Breast epithelium (tissue), 4 donors: Measurements from ENCODE around the gene CRIM1. TPM values are rescaled to one million over a fixed set of nuclear protein-coding genes. Genes with fewer than 3 reads are reported as not detected.

Experiments
- DNase-seq, 2 donors: peaks; one replicate each; pipeline ENCODE4 v3.0.0-alpha.2; 2019; ENCODE audit warnings: low spot score in 2 of 2
- H3K27ac ChIP-seq, 2 donors: fragments of 200-600 bp; sonication (generic) in 1 of 2; one replicate each; pipeline ENCODE4 v1.5.1; 2016 to 2019; ENCODE audit warnings: mild to moderate bottlenecking in 1 of 2
- H3K27me3 ChIP-seq, 2 donors: fragments of 200-600 bp; sonication (generic) in 1 of 2; one replicate each; pipeline versions ENCODE4 v1.5.1 to v1.6.0; 2017 to 2019; ENCODE audit warnings: control low read depth in 1 of 2, mild to moderate bottlenecking in 1 of 2
- H3K36me3 ChIP-seq: fragments of 200-600 bp; one replicate; pipeline ENCODE4 v1.5.1; 2019
- H3K4me1 ChIP-seq, 2 donors: fragments of 200-600 bp; sonication (generic); one replicate each; pipeline ENCODE4 v1.5.1; 2016 to 2019; ENCODE audit warnings: control low read depth in 1 of 2
- H3K4me3 ChIP-seq, 3 donors: fragments of 200-600 bp; sonication (generic); 1 replicate in 2 of 3; 2 replicates in 1 of 3; pipeline ENCODE4 v1.5.1; 2016 to 2019; ENCODE audit warnings: mild to moderate bottlenecking in 3 of 3, moderate library complexity in 2 of 3
- H3K9me3 ChIP-seq, 2 donors: fragments of 200-600 bp; sonication (generic) in 1 of 2; one replicate each; pipeline ENCODE4 v1.5.1; 2016 to 2019; ENCODE audit warnings: control low read depth in 1 of 2
- CTCF ChIP-seq, 3 donors: fragments of 450-650 bp; IDR thresholded peaks; one replicate each; pipeline ENCODE4 v1.5.1; 2016 to 2017; ENCODE audit warnings: antibody characterized with exemption in 3 of 3, mild to moderate bottlenecking in 3 of 3, moderate library complexity in 3 of 3
- POLR2A ChIP-seq: fragments of 450-650 bp; IDR thresholded peaks from one replicate; pipeline ENCODE4 v1.6.1; 2016; ENCODE audit warnings: antibody characterized with exemption, mild to moderate bottlenecking, moderate library complexity
- POLR2AphosphoS5 ChIP-seq, 3 donors: sonication (generic); formaldehyde crosslinking; IDR thresholded peaks; one replicate each; pipeline ENCODE4 v1.6.1; 2017; ENCODE audit warnings: antibody characterized with exemption in 3 of 3
- intact Hi-C: fragments of 100-400 bp; cut with DNase I; formaldehyde crosslinking; loops from one replicate; pipeline ENCODE4 v1.15.1; 2023; ENCODE audit warnings: low total_unique reads
- total RNA-seq, 3 donors: library from RNA; depleted of rRNA; stranded (reverse); fragments of >200 nt; gene quantifications; one replicate each; pipeline ENCODE4 v1.1.0, GENCODE V29; 2016

Gene CRIM1
- total RNA-seq, 3 donors from 2014 or later: 166 to 187 (median 178) TPM

- no peak for DNase-seq
- intact Hi-C loops: no loop called here
- Histone ChIP-seq H3K27ac (no peak overlapping the region), H3K4me1 (no peaks in the 10 kb centered on the region), H3K9me3 (no peaks in the 10 kb centered on the region), H3K36me3 (no peaks in the 10 kb centered on the region), H3K4me3 (no peak overlapping the region), H3K27me3 (no peaks in the 10 kb centered on the region)
- TF ChIP-seq POLR2A: no peak
- TF ChIP-seq POLR2AphosphoS5 (IDR thresholded peaks at IDR 0.05): no peak
- TF ChIP-seq CTCF (IDR thresholded peaks at IDR 0.05): no peak
Measured at GRCh38 chr2:36582951-36583350, 227.4 kb downstream of the CRIM1 start.

GRCh38 chr2:36584148-36584794 lies 228.7 kb downstream of the CRIM1 start:
- no peak for DNase-seq
- H3K27ac ChIP-seq: no peak overlapping the region
- H3K9me3 ChIP-seq: no peaks in the 10 kb centered on the region
- no peaks in the 10 kb centered on the region for H3K36me3 ChIP-seq
- no peaks in the 10 kb centered on the region for H3K4me1 ChIP-seq
- H3K4me3 ChIP-seq: no peak overlapping the region
- H3K27me3 ChIP-seq: no peaks in the 10 kb centered on the region
- TF ChIP-seq POLR2A: no peak
- TF ChIP-seq CTCF (IDR thresholded peaks at IDR 0.05): no peak
- no peak for TF ChIP-seq POLR2AphosphoS5 (IDR thresholded peaks at IDR 0.05)
- intact Hi-C loops: no loop called here

- intact Hi-C loops: no loop called here
- Histone ChIP-seq H3K36me3 (no peaks in the 10 kb centered on the region), H3K9me3 (no peaks in the 10 kb centered on the region), H3K27me3 (no peaks in the 10 kb centered on the region), H3K27ac (no peak overlapping the region), H3K4me1 (no peaks in the 10 kb centered on the region), H3K4me3 (no peak overlapping the region)
- no peak for DNase-seq
- TF ChIP-seq CTCF (IDR thresholded peaks at IDR 0.05): no peak
- TF ChIP-seq POLR2A: no peak
- TF ChIP-seq POLR2AphosphoS5 (IDR thresholded peaks at IDR 0.05): no peak
Measured at GRCh38 chr2:36586672-36587071, 231.1 kb downstream of the CRIM1 start.

DNA sequence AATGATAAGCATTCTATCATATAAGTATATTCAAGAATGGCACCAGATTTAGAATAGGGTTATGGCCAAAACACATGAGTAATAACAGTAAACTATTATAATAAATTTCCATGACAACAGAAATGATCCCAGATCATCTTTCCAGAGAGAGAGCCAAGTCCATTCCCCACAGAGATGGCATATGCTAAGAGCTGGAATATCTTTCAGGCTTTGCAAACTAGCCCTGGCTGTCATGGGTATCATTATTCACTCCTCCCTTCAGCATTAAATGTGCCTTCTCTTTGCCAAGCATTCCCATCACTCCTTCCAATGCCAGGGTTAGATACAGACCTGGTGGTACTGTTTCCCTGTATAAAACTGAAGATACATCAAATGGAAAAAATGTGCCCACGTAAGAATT lies 231.5 kb downstream of the CRIM1 start:
- no peak overlapping the region for H3K4me3 ChIP-seq
- no peaks in the 10 kb centered on the region for H3K9me3 ChIP-seq
- no peaks in the 10 kb centered on the region for H3K36me3 ChIP-seq
- H3K27ac ChIP-seq: no peak overlapping the region
- TF ChIP-seq CTCF (IDR thresholded peaks at IDR 0.05): no peak
- TF ChIP-seq POLR2A: no peak
- no peak for TF ChIP-seq POLR2AphosphoS5 (IDR thresholded peaks at IDR 0.05)
- DNase-seq: no peak
- intact Hi-C loops: no loop called here
- no peaks in the 10 kb centered on the region for H3K27me3 ChIP-seq
- H3K4me1 ChIP-seq: no peaks in the 10 kb centered on the region

DNA sequence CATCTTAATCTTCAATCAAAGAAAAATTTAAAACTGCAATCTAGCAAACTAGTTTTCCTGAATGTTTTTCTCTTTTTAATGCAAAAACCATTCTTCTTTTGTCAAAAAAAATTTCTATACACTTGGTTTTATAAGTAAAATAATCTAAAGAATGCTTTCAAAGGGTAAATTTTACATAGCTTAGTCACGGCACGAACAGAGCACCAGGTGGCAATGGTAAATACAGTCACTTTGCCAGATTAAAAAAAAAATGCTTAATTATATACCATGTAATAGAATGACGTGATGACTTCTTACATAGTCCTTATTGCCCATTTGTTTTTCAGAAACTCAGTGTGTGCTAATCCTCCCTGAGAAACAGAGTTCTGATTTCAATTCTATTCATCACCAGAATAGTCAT lies 232.0 kb downstream of the CRIM1 start:
- no peak for TF ChIP-seq POLR2AphosphoS5 (IDR thresholded peaks at IDR 0.05)
- TF ChIP-seq POLR2A: no peak
- TF ChIP-seq CTCF (IDR thresholded peaks at IDR 0.05): no peak
- intact Hi-C loops: no loop called here

More for the DNA sequence above, 232.0 kb downstream of the CRIM1 start:
- DNase-seq: no peak
- Histone ChIP-seq H3K9me3 (no peaks in the 10 kb centered on the region), H3K36me3 (no peaks in the 10 kb centered on the region), H3K27ac (no peak overlapping the region), H3K27me3 (no peaks in the 10 kb centered on the region), H3K4me3 (no peak overlapping the region), H3K4me1 (no peaks in the 10 kb centered on the region)
